Upper lobe of left lung (tissue), 4 donors: Measurements from ENCODE around the gene ASB17.

Experiments used
- POLR2A ChIP-seq, 4 donors: fragments of 450-650 bp; IDR thresholded peaks; one replicate each; pipeline ENCODE4 v1.5.1; 2016 to 2017; ENCODE audit warnings: antibody characterized with exemption in 4 of 4, mild to moderate bottlenecking in 2 of 4
- TF ChIP-seq, protein P1 (sequence below), 6 experiments: fragments of 450-650 bp in 4 of 6; fragments of 200-600 bp in 2 of 6; sonication (generic) in 2 of 6; IDR thresholded peaks; one replicate each; pipeline ENCODE4 v1.5.1; 2016 to 2019; ENCODE audit warnings: antibody characterized with exemption in 6 of 6

DNA sequence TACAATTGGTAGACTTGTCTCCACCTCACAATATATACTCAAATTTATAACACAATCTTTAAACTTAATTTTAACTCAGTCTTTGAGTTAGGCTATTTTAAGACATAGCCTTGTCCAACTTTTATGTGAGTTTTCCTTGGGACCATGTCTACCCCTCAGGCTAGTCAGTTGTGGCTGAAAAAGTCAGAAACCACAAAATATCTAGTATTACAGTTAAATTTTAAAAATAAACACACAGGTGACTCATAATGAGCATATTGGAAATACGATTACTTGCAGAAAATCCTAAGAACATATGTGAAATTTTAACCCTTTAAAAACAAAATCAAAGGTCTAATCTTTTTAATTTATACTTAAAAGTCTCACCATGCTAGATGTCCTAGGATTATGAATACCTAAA lies 4.8 kb upstream of the ASB17 start:
- TF ChIP-seq, protein P1, sequence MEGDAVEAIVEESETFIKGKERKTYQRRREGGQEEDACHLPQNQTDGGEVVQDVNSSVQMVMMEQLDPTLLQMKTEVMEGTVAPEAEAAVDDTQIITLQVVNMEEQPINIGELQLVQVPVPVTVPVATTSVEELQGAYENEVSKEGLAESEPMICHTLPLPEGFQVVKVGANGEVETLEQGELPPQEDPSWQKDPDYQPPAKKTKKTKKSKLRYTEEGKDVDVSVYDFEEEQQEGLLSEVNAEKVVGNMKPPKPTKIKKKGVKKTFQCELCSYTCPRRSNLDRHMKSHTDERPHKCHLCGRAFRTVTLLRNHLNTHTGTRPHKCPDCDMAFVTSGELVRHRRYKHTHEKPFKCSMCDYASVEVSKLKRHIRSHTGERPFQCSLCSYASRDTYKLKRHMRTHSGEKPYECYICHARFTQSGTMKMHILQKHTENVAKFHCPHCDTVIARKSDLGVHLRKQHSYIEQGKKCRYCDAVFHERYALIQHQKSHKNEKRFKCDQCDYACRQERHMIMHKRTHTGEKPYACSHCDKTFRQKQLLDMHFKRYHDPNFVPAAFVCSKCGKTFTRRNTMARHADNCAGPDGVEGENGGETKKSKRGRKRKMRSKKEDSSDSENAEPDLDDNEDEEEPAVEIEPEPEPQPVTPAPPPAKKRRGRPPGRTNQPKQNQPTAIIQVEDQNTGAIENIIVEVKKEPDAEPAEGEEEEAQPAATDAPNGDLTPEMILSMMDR (IDR thresholded peaks at IDR 0.05) = no peak
- TF ChIP-seq POLR2A (IDR thresholded peaks at IDR 0.05) = no peak
